Endothelial cell (in vitro differentiated cells): Measurements from ENCODE around the gene CDKN2C. TPM values are rescaled to one million over a fixed set of nuclear protein-coding genes. Genes with fewer than 3 reads are reported as not detected.

Experiments used
- DNase-seq: peaks from one replicate; pipeline ENCODE4 v3.0.0; 2021; ENCODE audit warnings: low spot score
- H3K27ac Mint-ChIP-seq: one replicate; pipeline ENCODE4 v1.8.0; 2021; ENCODE audit warnings: mixed read lengths, inconsistent platforms; ENCODE audit not compliant: unreplicated experiment
- H3K27me3 Mint-ChIP-seq: one replicate; pipeline ENCODE4 v1.8.0; 2021; ENCODE audit warnings: mild to moderate bottlenecking, moderate library complexity, mixed read lengths, inconsistent platforms; ENCODE audit not compliant: unreplicated experiment
- H3K36me3 Mint-ChIP-seq: one replicate; pipeline ENCODE4 v1.8.0; 2021; ENCODE audit warnings: mild to moderate bottlenecking, low read depth, mixed read lengths, inconsistent platforms; ENCODE audit not compliant: unreplicated experiment
- H3K4me1 Mint-ChIP-seq: one replicate; pipeline ENCODE4 v1.8.0; 2021; ENCODE audit warnings: mild to moderate bottlenecking, mixed read lengths, inconsistent platforms; ENCODE audit not compliant: unreplicated experiment
- H3K4me3 Mint-ChIP-seq: one replicate; pipeline ENCODE4 v1.8.0; 2021; ENCODE audit warnings: mild to moderate bottlenecking, mixed read lengths, inconsistent platforms; ENCODE audit not compliant: unreplicated experiment
- H3K9me3 Mint-ChIP-seq: one replicate; pipeline ENCODE4 v1.8.0; 2021; ENCODE audit warnings: mixed read lengths, inconsistent platforms; ENCODE audit not compliant: unreplicated experiment
- long read RNA-seq: library from polyadenylated mRNA; unstranded; transcript quantifications from one replicate; pipeline ENCODE4 v2.0.0, GENCODE V29; 2020; ENCODE audit not compliant: unreplicated experiment
- total RNA-seq: library from RNA; stranded (reverse); fragmentation: NEBNext Ultra II Directional; extraction: Animal tissue kit (Norgen Biotek cat#: 25700); gene quantifications from one replicate; pipeline ENCODE4 v1.2.1, GENCODE V29; 2021; ENCODE audit not compliant: unreplicated experiment
- TF ChIP-seq, protein P1 (sequence below): fragments of 200-600 bp; sonication (generic); IDR thresholded peaks from one replicate; pipeline ENCODE4 v1.5.0; 2021; ENCODE audit warnings: antibody characterized with exemption; ENCODE audit not compliant: unreplicated experiment

CDKN2C gene
- total RNA-seq = not detected
- long read RNA-seq = 0 reads

DNA sequence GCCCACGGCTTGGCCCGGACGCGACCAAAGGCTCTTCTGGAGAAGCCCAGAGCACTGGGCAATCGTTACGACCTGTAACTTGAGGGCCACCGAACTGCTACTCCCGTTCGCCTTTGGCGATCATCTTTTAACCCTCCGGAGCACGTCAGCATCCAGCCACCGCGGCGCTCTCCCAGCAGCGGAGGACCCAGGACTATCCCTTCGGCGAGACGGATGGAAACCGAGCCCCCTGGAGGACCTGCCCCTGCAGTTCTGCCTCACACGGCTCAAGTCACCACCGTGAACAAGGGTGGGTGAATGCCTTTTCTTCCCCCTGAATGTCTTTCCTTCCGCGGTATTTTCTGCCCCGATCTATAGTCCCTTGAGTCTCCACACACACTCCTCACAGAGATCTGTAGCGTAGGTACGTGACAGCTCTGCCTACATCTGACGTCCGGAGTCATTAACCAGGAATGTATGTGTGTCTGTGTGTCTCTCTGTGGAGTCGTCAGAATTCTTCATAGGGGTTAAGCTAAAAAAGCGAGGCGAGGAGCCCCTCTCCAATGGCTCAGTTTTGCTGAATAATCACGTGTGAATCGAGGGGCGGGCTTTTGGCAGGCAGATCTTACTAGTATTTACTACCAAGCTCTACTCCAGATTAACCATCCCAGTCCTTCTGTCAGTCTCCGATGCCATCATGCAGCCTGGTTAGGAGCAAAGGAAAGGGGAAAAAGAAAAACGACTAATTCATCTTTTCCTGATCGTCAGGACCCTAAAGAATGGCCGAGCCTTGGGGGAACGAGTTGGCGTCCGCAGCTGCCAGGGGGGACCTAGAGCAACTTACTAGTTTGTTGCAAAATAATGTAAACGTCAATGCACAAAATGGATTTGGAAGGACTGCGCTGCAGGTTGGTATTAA is at the start of gene CDKN2C:
CDKN2C (plus strand) TSS at position 635 of the 898 bp plus-strand sequence; CDS start at position 759, 124 bp downstream.
- no peaks in the 10 kb centered on the region for H3K36me3 Mint-ChIP-seq
- TF ChIP-seq, protein P1, sequence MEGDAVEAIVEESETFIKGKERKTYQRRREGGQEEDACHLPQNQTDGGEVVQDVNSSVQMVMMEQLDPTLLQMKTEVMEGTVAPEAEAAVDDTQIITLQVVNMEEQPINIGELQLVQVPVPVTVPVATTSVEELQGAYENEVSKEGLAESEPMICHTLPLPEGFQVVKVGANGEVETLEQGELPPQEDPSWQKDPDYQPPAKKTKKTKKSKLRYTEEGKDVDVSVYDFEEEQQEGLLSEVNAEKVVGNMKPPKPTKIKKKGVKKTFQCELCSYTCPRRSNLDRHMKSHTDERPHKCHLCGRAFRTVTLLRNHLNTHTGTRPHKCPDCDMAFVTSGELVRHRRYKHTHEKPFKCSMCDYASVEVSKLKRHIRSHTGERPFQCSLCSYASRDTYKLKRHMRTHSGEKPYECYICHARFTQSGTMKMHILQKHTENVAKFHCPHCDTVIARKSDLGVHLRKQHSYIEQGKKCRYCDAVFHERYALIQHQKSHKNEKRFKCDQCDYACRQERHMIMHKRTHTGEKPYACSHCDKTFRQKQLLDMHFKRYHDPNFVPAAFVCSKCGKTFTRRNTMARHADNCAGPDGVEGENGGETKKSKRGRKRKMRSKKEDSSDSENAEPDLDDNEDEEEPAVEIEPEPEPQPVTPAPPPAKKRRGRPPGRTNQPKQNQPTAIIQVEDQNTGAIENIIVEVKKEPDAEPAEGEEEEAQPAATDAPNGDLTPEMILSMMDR = no peak
- H3K4me3 Mint-ChIP-seq = peak within 1 kb of the TSS; percentile 90
- peaks cover 17% of the 10 kb centered on the region for H3K27me3 Mint-ChIP-seq
- H3K9me3 Mint-ChIP-seq = no peaks in the 10 kb centered on the region
- DNase-seq = peak; percentile 43
- peaks cover 7% of the 10 kb centered on the region for H3K4me1 Mint-ChIP-seq
- H3K27ac Mint-ChIP-seq = no peak within 1 kb of the TSS

GRCh38 chr1:50920409-50920808 is 49.6 kb upstream of the CDKN2C start:
- peaks cover 5% of the 10 kb centered on the region for H3K4me1 Mint-ChIP-seq
- peaks cover 3% of the 10 kb centered on the region for H3K36me3 Mint-ChIP-seq
- no peaks in the 10 kb centered on the region for H3K9me3 Mint-ChIP-seq
- TF ChIP-seq, protein P1 = no peak
- no peak overlapping the region for H3K4me3 Mint-ChIP-seq
- DNase-seq = no peak
- no peak overlapping the region for H3K27ac Mint-ChIP-seq
- H3K27me3 Mint-ChIP-seq = peaks cover 2% of the 10 kb centered on the region

- Mint-ChIP-seq H3K27ac (no peak overlapping the region), H3K9me3 (no peaks in the 10 kb centered on the region), H3K4me3 (no peak overlapping the region), H3K27me3 (peaks cover 2% of the 10 kb centered on the region), H3K36me3 (peaks cover 3% of the 10 kb centered on the region), H3K4me1 (peaks cover 5% of the 10 kb centered on the region)
- DNase-seq = no peak
- TF ChIP-seq, protein P1 = no peak
These were observed 49.0 kb upstream of the CDKN2C start for GRCh38 chr1:50921029-50921428.

GRCh38 chr1:50923564-50923963 is 46.5 kb upstream of the CDKN2C start:
- Mint-ChIP-seq H3K4me3 (no peak overlapping the region), H3K4me1 (no peaks in the 10 kb centered on the region), H3K27me3 (no peaks in the 10 kb centered on the region), H3K9me3 (no peaks in the 10 kb centered on the region), H3K36me3 (peaks cover 3% of the 10 kb centered on the region), H3K27ac (no peak overlapping the region)
- no peak for DNase-seq
- TF ChIP-seq, protein P1 = no peak

DNA sequence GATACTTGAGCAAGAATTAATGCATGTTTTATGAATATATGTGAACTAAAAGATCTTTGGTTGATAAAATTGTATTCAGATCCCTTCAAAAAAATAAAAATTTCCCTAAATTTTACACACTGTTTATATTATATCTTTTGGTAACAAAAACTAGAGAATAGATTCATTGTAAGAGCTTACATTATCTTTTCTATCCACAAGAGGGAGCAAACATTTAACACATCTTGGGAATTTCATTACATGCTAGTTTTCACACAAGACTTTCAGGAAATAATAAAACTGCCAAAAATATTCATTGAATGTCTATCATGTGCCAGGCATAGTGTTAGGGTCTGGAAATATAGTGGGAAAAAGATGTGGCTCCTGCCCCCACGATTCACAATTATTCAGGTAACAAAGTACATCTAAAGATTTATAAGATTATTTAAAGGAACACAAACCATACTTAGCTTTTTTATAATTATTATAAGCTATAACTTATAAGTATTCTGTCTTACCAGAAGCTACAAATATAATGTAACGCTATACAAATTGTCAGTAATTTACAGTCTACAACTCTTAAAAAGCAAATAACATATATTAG is 40.6 kb upstream of the CDKN2C start:
- peaks cover 3% of the 10 kb centered on the region for H3K4me1 Mint-ChIP-seq
- H3K36me3 Mint-ChIP-seq = no peaks in the 10 kb centered on the region
- TF ChIP-seq, protein P1 = peak; percentile 74
- H3K27me3 Mint-ChIP-seq = no peaks in the 10 kb centered on the region
- no peak for DNase-seq
- no peaks in the 10 kb centered on the region for H3K9me3 Mint-ChIP-seq
- no peak overlapping the region for H3K27ac Mint-ChIP-seq
- no peak overlapping the region for H3K4me3 Mint-ChIP-seq
